Activated naive CD4-positive, alpha-beta T cell (primary cell): ENCODE results near the gene PROSER2.

Experiments
- DNase-seq, 4 experiments: peaks; one replicate each; lab custom pipeline; 2025; lab: John Stamatoyannopoulos, UW

PROSER2 gene

GRCh38 chr10:11909618-11910017 is 86.5 kb downstream of the PROSER2 start:
- DNase-seq = no peak

DNA sequence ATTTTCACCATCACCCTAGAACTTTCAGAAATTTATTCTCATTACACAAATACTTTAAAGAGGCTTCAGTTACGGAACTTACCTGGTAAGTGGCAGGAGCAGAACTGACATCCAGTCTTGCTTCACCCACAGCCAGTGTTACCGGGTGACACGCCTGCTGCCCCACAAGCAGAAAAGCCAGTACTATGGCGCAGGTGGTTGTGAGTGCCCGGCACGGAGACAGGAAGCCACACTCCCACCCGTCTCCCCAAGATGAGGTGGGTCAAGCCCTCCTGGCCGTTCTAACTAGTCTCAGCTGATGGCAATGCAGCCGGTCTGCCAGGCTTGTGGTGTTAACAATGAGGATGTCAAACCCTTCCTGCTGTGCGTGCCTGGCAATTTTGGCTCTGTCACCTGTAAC is 86.9 kb downstream of the PROSER2 start:
- no peak for DNase-seq

DNA sequence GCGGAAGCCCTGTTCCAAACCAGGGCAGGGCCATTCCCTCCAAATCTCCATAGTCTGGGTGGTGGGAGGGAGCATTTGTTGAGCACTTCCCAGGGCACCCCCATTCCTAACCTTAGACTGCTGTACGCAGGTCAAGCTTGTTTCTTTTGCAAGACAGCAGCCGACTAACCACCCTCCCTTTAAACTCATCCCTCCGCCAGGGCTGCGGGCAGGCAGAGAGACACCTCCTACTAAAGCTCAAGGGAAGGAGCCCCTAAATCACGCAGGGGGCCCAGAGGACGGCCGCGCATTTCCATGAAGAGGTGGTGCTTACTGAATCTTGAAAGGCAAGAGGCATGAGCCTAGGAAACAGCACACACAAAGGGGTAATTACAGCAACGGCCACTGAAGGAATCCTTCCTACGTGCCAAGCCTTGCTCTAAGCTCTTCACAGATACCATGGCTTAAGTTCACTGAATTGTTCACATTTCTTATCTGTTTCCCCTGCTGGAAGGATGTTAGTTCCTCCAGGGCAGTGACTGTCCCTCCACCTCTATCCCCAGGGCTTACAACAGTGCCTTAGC is 90.0 kb downstream of the PROSER2 start:
- no peak for DNase-seq

- DNase-seq = no peak
These were observed 95.2 kb downstream of the PROSER2 start for GRCh38 chr10:11918384-11918783.

DNA sequence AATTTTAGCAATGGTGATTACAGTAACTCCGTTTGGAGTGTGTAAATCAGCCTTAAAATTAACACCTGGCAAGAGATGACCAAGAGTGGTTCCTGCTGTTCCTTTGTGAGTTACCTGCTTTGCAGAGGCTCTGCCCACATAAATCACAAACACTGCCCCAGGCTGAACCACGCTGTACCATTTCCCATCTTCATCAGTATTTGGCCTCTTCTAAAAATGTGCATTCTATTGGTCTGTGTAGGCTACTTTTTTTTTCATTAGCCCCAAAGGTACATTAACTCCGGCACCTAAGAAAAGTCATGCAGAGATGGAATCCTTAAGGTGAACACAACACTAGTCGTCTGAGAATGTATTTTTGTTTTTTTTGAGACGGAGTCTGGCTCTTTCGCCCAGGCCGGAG is 96.1 kb downstream of the PROSER2 start:
- no peak for DNase-seq
